Measurements from ENCODE around the gene GIT2.

The GIT2 gene

GRCh38 chr12:109949089-109949488 is 47.1 kb downstream of the GIT2 start:
- Histone ChIP-seq H2AFZ (ENCODE audit: insufficient read depth, low read length, poor library complexity) (no peak overlapping the region), H4K8ac (ENCODE audit: low read depth, low read length) (no peak overlapping the region), H2AK5ac (ENCODE audit: low read length) (no peak overlapping the region), H3K79me1 (ENCODE audit: low read length) (no peaks in the 10 kb centered on the region), H3K18ac (ENCODE audit: low read length) (no peak overlapping the region), H2BK5ac (ENCODE audit: low read depth, low read length, poor library complexity) (no peak overlapping the region), H2BK120ac (ENCODE audit: insufficient read depth, low read length, poor library complexity) (no peak overlapping the region), H3K4ac (ENCODE audit: low read depth, low read length) (no peak overlapping the region), H3K14ac (ENCODE audit: low read length) (no peak overlapping the region), H3K27me3 (ENCODE audit: insufficient read depth, low read length) (no peaks in the 10 kb centered on the region), H4K91ac (ENCODE audit: low read depth, low read length) (no peak overlapping the region), H3K36me3 (ENCODE audit: control insufficient read depth in 1 of 2, insufficient read depth in 2 of 2, low read length in 2 of 2) (peaks cover 25 to 38% of the 10 kb centered on the region in 2 experiments), H4K12ac (ENCODE audit: low read depth, low read length) (no peak overlapping the region), H3K4me2 (ENCODE audit: low read length) (no peak overlapping the region), H3K9ac (ENCODE audit: low read length) (no peak overlapping the region), H3K79me2 (ENCODE audit: control insufficient read depth, insufficient read depth, low read length, poor library complexity) (no peaks in the 10 kb centered on the region), H2BK12ac (ENCODE audit: low read length) (no peak overlapping the region), H3K27ac (ENCODE audit: low read depth, low read length) (no peak overlapping the region), H3K4me1 (ENCODE audit: control insufficient read depth in 1 of 2, insufficient read depth in 2 of 2, low read length in 2 of 2) (peaks cover 0 to 5% of the 10 kb centered on the region in 2 experiments), H3K4me3 (ENCODE audit: low read depth, low read length) (no peak overlapping the region), H3K9me3 (ENCODE audit: insufficient read depth, low read depth, low read length) (peaks cover 1% of the 10 kb centered on the region), H3K23ac (ENCODE audit: low read length) (no peak overlapping the region)
- peak; percentile 56 to 78 for DNase-seq
- no CpG with 5 or more reads among the region's 1 CpG for WGBS (ENCODE audit: extremely low coverage, insufficient coverage, insufficient read length)

GRCh38 chr12:109948368-109948767 is 47.8 kb downstream of the GIT2 start:
- Histone ChIP-seq H3K23ac (ENCODE audit: low read length) (no peak overlapping the region), H3K79me2 (ENCODE audit: control insufficient read depth, insufficient read depth, low read length, poor library complexity) (no peaks in the 10 kb centered on the region), H2BK12ac (ENCODE audit: low read length) (no peak overlapping the region), H3K79me1 (ENCODE audit: low read length) (no peaks in the 10 kb centered on the region), H3K4me1 (ENCODE audit: control insufficient read depth in 1 of 2, insufficient read depth in 2 of 2, low read length in 2 of 2) (peaks cover 0 to 5% of the 10 kb centered on the region in 2 experiments), H2BK5ac (ENCODE audit: low read depth, low read length, poor library complexity) (no peak overlapping the region), H3K14ac (ENCODE audit: low read length) (no peak overlapping the region), H3K4me3 (ENCODE audit: low read depth, low read length) (no peak overlapping the region), H4K8ac (ENCODE audit: low read depth, low read length) (no peak overlapping the region), H3K36me3 (ENCODE audit: control insufficient read depth in 1 of 2, insufficient read depth in 2 of 2, low read length in 2 of 2) (peaks cover 24 to 37% of the 10 kb centered on the region in 2 experiments), H3K27ac (ENCODE audit: low read depth, low read length) (no peak overlapping the region), H3K9ac (ENCODE audit: low read length) (no peak overlapping the region), H3K9me3 (ENCODE audit: insufficient read depth, low read depth, low read length) (peaks cover 2% of the 10 kb centered on the region), H3K27me3 (ENCODE audit: insufficient read depth, low read length) (no peaks in the 10 kb centered on the region), H4K12ac (ENCODE audit: low read depth, low read length) (no peak overlapping the region), H3K18ac (ENCODE audit: low read length) (no peak overlapping the region), H3K4me2 (ENCODE audit: low read length) (no peak overlapping the region), H2AFZ (ENCODE audit: insufficient read depth, low read length, poor library complexity) (no peak overlapping the region), H2BK120ac (ENCODE audit: insufficient read depth, low read length, poor library complexity) (no peak overlapping the region), H4K91ac (ENCODE audit: low read depth, low read length) (no peak overlapping the region), H2AK5ac (ENCODE audit: low read length) (no peak overlapping the region), H3K4ac (ENCODE audit: low read depth, low read length) (no peak overlapping the region)
- no CpG with 5 or more reads among the region's 4 CpGs for WGBS (ENCODE audit: extremely low coverage, insufficient coverage, insufficient read length)
- DNase-seq: no peak

DNA sequence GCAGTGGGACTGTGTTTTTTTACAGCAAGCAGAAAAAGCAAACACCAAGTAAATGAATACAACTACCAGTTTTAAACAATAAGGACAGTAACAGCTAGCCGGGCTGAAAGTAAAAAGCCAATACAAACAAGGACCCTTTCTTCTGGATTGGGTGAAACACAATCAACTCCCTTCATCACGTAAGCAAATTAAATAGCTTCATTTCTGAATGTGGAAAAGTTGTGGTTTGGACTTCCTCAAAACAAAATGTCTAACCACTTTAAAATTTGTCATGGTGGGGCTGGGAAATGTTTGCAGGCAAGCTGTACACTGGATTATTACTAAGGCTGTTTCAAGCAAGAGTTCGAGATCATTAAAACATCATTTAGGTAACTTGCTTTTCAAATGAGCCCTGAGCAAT is 48.6 kb downstream of the GIT2 start:
- H2BK120ac ChIP-seq (ENCODE audit: insufficient read depth, low read length, poor library complexity): no peak overlapping the region
- H3K9me3 ChIP-seq (ENCODE audit: insufficient read depth, low read depth, low read length): peaks cover 2% of the 10 kb centered on the region
- H3K9ac ChIP-seq (ENCODE audit: low read length): no peak overlapping the region
- H2BK12ac ChIP-seq (ENCODE audit: low read length): no peak overlapping the region
- no peaks in the 10 kb centered on the region for H3K79me2 ChIP-seq (ENCODE audit: control insufficient read depth, insufficient read depth, low read length, poor library complexity)
- H3K14ac ChIP-seq (ENCODE audit: low read length): no peak overlapping the region
- no peak overlapping the region for H4K91ac ChIP-seq (ENCODE audit: low read depth, low read length)
- no peak overlapping the region for H4K12ac ChIP-seq (ENCODE audit: low read depth, low read length)
- no peaks in the 10 kb centered on the region for H3K79me1 ChIP-seq (ENCODE audit: low read length)
- H3K4me3 ChIP-seq (ENCODE audit: low read depth, low read length): no peak overlapping the region
- H2AFZ ChIP-seq (ENCODE audit: insufficient read depth, low read length, poor library complexity): no peak overlapping the region
- H3K23ac ChIP-seq (ENCODE audit: low read length): no peak overlapping the region
- no peak for DNase-seq
- H4K8ac ChIP-seq (ENCODE audit: low read depth, low read length): no peak overlapping the region
- H3K36me3 ChIP-seq (ENCODE audit: control insufficient read depth in 1 of 2, insufficient read depth in 2 of 2, low read length in 2 of 2): peaks cover 18 to 29% of the 10 kb centered on the region in 2 experiments
- H3K27me3 ChIP-seq (ENCODE audit: insufficient read depth, low read length): no peaks in the 10 kb centered on the region
- H3K18ac ChIP-seq (ENCODE audit: low read length): no peak overlapping the region
- H3K27ac ChIP-seq (ENCODE audit: low read depth, low read length): no peak overlapping the region
- no peak overlapping the region for H3K4ac ChIP-seq (ENCODE audit: low read depth, low read length)
- no peak overlapping the region for H3K4me2 ChIP-seq (ENCODE audit: low read length)
- peaks cover 0 to 5% of the 10 kb centered on the region in 2 experiments for H3K4me1 ChIP-seq (ENCODE audit: control insufficient read depth in 1 of 2, insufficient read depth in 2 of 2, low read length in 2 of 2)
- H2AK5ac ChIP-seq (ENCODE audit: low read length): no peak overlapping the region
- no CpG with 5 or more reads among the region's 3 CpGs for WGBS (ENCODE audit: extremely low coverage, insufficient coverage, insufficient read length)
- no peak overlapping the region for H2BK5ac ChIP-seq (ENCODE audit: low read depth, low read length, poor library complexity)

GRCh38 chr12:109946913-109947312 is 49.3 kb downstream of the GIT2 start:
- no peak overlapping the region for H2BK5ac ChIP-seq (ENCODE audit: low read depth, low read length, poor library complexity)
- no peak overlapping the region for H3K23ac ChIP-seq (ENCODE audit: low read length)
- H4K91ac ChIP-seq (ENCODE audit: low read depth, low read length): no peak overlapping the region
- H3K4me1 ChIP-seq (ENCODE audit: control insufficient read depth in 1 of 2, insufficient read depth in 2 of 2, low read length in 2 of 2): peaks cover 0 to 5% of the 10 kb centered on the region in 2 experiments
- H3K27me3 ChIP-seq (ENCODE audit: insufficient read depth, low read length): no peaks in the 10 kb centered on the region
- no peak for DNase-seq
- no peak overlapping the region for H3K18ac ChIP-seq (ENCODE audit: low read length)
- H3K4me2 ChIP-seq (ENCODE audit: low read length): no peak overlapping the region
- no peak overlapping the region for H3K27ac ChIP-seq (ENCODE audit: low read depth, low read length)
- no peak overlapping the region for H3K14ac ChIP-seq (ENCODE audit: low read length)
- no peak overlapping the region for H2AK5ac ChIP-seq (ENCODE audit: low read length)
- H3K79me1 ChIP-seq (ENCODE audit: low read length): no peaks in the 10 kb centered on the region
- no peak overlapping the region for H2BK12ac ChIP-seq (ENCODE audit: low read length)
- no CpG with 5 or more reads among the region's 9 CpGs for WGBS (ENCODE audit: extremely low coverage, insufficient coverage, insufficient read length)
- H3K79me2 ChIP-seq (ENCODE audit: control insufficient read depth, insufficient read depth, low read length, poor library complexity): no peaks in the 10 kb centered on the region
- H3K9ac ChIP-seq (ENCODE audit: low read length): no peak overlapping the region
- no peak overlapping the region for H3K4ac ChIP-seq (ENCODE audit: low read depth, low read length)
- no peak overlapping the region for H3K4me3 ChIP-seq (ENCODE audit: low read depth, low read length)
- no peak overlapping the region for H4K8ac ChIP-seq (ENCODE audit: low read depth, low read length)
- H2AFZ ChIP-seq (ENCODE audit: insufficient read depth, low read length, poor library complexity): no peak overlapping the region
- no peak overlapping the region for H4K12ac ChIP-seq (ENCODE audit: low read depth, low read length)
- peaks cover 2% of the 10 kb centered on the region for H3K9me3 ChIP-seq (ENCODE audit: insufficient read depth, low read depth, low read length)
- H2BK120ac ChIP-seq (ENCODE audit: insufficient read depth, low read length, poor library complexity): no peak overlapping the region
- H3K36me3 ChIP-seq (ENCODE audit: control insufficient read depth in 1 of 2, insufficient read depth in 2 of 2, low read length in 2 of 2): peaks cover 12 to 24% of the 10 kb centered on the region in 2 experiments
